Measurements from ENCODE around the gene FGFR3.

Gene FGFR3

GRCh38 chr4:1821679-1822567 is 28.8 kb downstream of the FGFR3 start:
- no peak overlapping the region for H3K27ac ChIP-seq (ENCODE audit: low read depth, low read length, poor library complexity, severe bottlenecking)
- no peak for TF ChIP-seq EZH2 (IDR thresholded peaks at IDR 0.05; ENCODE audit: borderline replicate concordance, low read length)
- TF ChIP-seq, protein P1, sequence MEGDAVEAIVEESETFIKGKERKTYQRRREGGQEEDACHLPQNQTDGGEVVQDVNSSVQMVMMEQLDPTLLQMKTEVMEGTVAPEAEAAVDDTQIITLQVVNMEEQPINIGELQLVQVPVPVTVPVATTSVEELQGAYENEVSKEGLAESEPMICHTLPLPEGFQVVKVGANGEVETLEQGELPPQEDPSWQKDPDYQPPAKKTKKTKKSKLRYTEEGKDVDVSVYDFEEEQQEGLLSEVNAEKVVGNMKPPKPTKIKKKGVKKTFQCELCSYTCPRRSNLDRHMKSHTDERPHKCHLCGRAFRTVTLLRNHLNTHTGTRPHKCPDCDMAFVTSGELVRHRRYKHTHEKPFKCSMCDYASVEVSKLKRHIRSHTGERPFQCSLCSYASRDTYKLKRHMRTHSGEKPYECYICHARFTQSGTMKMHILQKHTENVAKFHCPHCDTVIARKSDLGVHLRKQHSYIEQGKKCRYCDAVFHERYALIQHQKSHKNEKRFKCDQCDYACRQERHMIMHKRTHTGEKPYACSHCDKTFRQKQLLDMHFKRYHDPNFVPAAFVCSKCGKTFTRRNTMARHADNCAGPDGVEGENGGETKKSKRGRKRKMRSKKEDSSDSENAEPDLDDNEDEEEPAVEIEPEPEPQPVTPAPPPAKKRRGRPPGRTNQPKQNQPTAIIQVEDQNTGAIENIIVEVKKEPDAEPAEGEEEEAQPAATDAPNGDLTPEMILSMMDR (IDR thresholded peaks at IDR 0.05; ENCODE audit: low read length): no peak
- H3K9me2 ChIP-seq (ENCODE audit: low read depth, low read length): no peaks in the 10 kb centered on the region
- no peaks in the 10 kb centered on the region for H3K27me3 ChIP-seq (ENCODE audit: insufficient read depth, low read length)
- H3K9ac ChIP-seq (ENCODE audit: low read length): no peak overlapping the region
- no peaks in the 10 kb centered on the region for H4K20me1 ChIP-seq (ENCODE audit: insufficient read depth, low read length)
- H3F3A ChIP-seq (ENCODE audit: insufficient read depth, low read length): no peaks in the 10 kb centered on the region
- no peak overlapping the region for H3K4me3 ChIP-seq (ENCODE audit: low read depth, low read length, poor library complexity, severe bottlenecking)
- H3K79me2 ChIP-seq (ENCODE audit: insufficient read depth, low read length): no peaks in the 10 kb centered on the region
- H3K4me1 ChIP-seq (ENCODE audit: insufficient read depth, low read length, severe bottlenecking): no peaks in the 10 kb centered on the region
- H3K9me3 ChIP-seq (ENCODE audit: low read length): no peaks in the 10 kb centered on the region
- H2AFZ ChIP-seq (ENCODE audit: low read length): no peak overlapping the region
- peaks cover 43% of the 10 kb centered on the region for H3K36me3 ChIP-seq (ENCODE audit: insufficient read depth, low read length)
- no peak overlapping the region for H3K4me2 ChIP-seq (ENCODE audit: low read length)

GRCh38 chr4:1822568-1823544 is 29.8 kb downstream of the FGFR3 start:
- H3K27me3 ChIP-seq (ENCODE audit: insufficient read depth, low read length): no peaks in the 10 kb centered on the region
- H3K27ac ChIP-seq (ENCODE audit: low read depth, low read length, poor library complexity, severe bottlenecking): no peak overlapping the region
- no peaks in the 10 kb centered on the region for H3K9me2 ChIP-seq (ENCODE audit: low read depth, low read length)
- no peaks in the 10 kb centered on the region for H3F3A ChIP-seq (ENCODE audit: insufficient read depth, low read length)
- H4K20me1 ChIP-seq (ENCODE audit: insufficient read depth, low read length): no peaks in the 10 kb centered on the region
- H3K79me2 ChIP-seq (ENCODE audit: insufficient read depth, low read length): no peaks in the 10 kb centered on the region
- H3K4me1 ChIP-seq (ENCODE audit: insufficient read depth, low read length, severe bottlenecking): no peaks in the 10 kb centered on the region
- no peak overlapping the region for H3K4me3 ChIP-seq (ENCODE audit: low read depth, low read length, poor library complexity, severe bottlenecking)
- H2AFZ ChIP-seq (ENCODE audit: low read length): no peak overlapping the region
- H3K9ac ChIP-seq (ENCODE audit: low read length): no peak overlapping the region
- TF ChIP-seq, protein P1 (IDR thresholded peaks at IDR 0.05; ENCODE audit: low read length): no peak
- H3K36me3 ChIP-seq (ENCODE audit: insufficient read depth, low read length): peaks cover 36% of the 10 kb centered on the region
- H3K9me3 ChIP-seq (ENCODE audit: low read length): no peaks in the 10 kb centered on the region
- no peak overlapping the region for H3K4me2 ChIP-seq (ENCODE audit: low read length)

DNA sequence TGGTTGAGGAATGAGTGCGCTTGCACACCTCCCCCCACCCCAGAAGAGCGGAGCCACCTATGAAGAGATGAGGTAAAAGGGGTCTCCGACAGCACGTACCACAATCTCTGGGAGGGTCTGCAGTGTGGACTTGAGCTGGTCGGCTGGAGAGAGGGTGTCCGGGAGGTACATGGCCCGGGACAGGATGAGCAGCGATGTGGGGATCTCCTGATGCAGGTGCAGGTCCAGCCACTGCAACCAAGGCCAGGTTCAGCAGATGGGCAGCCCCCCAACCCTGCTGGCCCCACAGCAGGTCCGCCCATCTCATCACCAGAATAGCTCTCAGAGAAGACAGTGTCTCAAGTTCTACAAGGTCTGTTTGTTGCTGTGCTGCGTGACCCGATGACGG is 30.4 kb downstream of the FGFR3 start:
- H3K9me3 ChIP-seq (ENCODE audit: low read length): no peaks in the 10 kb centered on the region
- no peaks in the 10 kb centered on the region for H3K9me2 ChIP-seq (ENCODE audit: low read depth, low read length)
- H3K4me1 ChIP-seq (ENCODE audit: insufficient read depth, low read length, severe bottlenecking): no peaks in the 10 kb centered on the region
- H3K79me2 ChIP-seq (ENCODE audit: insufficient read depth, low read length): no peaks in the 10 kb centered on the region
- no peak overlapping the region for H3K4me2 ChIP-seq (ENCODE audit: low read length)
- H4K20me1 ChIP-seq (ENCODE audit: insufficient read depth, low read length): no peaks in the 10 kb centered on the region
- H3K27me3 ChIP-seq (ENCODE audit: insufficient read depth, low read length): no peaks in the 10 kb centered on the region
- H3K27ac ChIP-seq (ENCODE audit: low read depth, low read length, poor library complexity, severe bottlenecking): no peak overlapping the region
- peaks cover 34% of the 10 kb centered on the region for H3K36me3 ChIP-seq (ENCODE audit: insufficient read depth, low read length)
- H2AFZ ChIP-seq (ENCODE audit: low read length): no peak overlapping the region
- no peak overlapping the region for H3K4me3 ChIP-seq (ENCODE audit: low read depth, low read length, poor library complexity, severe bottlenecking)
- no peak for TF ChIP-seq EZH2 (IDR thresholded peaks at IDR 0.05; ENCODE audit: borderline replicate concordance, low read length)
- TF ChIP-seq, protein P1 (IDR thresholded peaks at IDR 0.05; ENCODE audit: low read length): no peak
- H3K9ac ChIP-seq (ENCODE audit: low read length): no peak overlapping the region
- H3F3A ChIP-seq (ENCODE audit: insufficient read depth, low read length): no peaks in the 10 kb centered on the region
